Psoas muscle (tissue), 8 donors: ENCODE results near the gene IYD. TPM values are rescaled to one million over a fixed set of nuclear protein-coding genes. Genes with fewer than 3 reads are reported as not detected.

Source experiments
- ATAC-seq, 4 donors: fragments of 200-7000 bp; cut with Tn5 transposase; one replicate each; pipeline ENCODE4 v1.9.1; 2020; ENCODE audit warnings: moderate library complexity in 3 of 4, mild to moderate bottlenecking in 2 of 4
- DNase-seq, 2 donors: peaks; one replicate each; pipeline ENCODE4 v3.0.0-alpha.2; 2020
- H3K27ac ChIP-seq: fragments of 200-600 bp; one replicate; pipeline ENCODE4 v1.8.0; 2022
- H3K27me3 ChIP-seq, 3 donors: fragments of 200-600 bp in 1 of 3; one replicate each; pipeline versions ENCODE4 v1.6.1 to v1.8.0; 2013 to 2022; ENCODE audit warnings: low read length in 2 of 3, mild to moderate bottlenecking in 2 of 3, moderate library complexity in 1 of 3; ENCODE audit not compliant: insufficient read depth in 3 of 3
- H3K36me3 ChIP-seq, 2 donors: fragments of 200-600 bp in 1 of 2; one replicate each; pipeline versions ENCODE4 v1.6.1 to v1.8.0; 2013 to 2022; ENCODE audit warnings: low read depth in 1 of 2, mild to moderate bottlenecking in 1 of 2, moderate library complexity in 1 of 2; ENCODE audit not compliant: insufficient read depth in 1 of 2
- H3K4me1 ChIP-seq: fragments of 200-600 bp; one replicate; pipeline ENCODE4 v1.8.0; 2022
- H3K4me3 ChIP-seq: fragments of 200-600 bp; one replicate; pipeline ENCODE4 v1.8.0; 2022; ENCODE audit warnings: mild to moderate bottlenecking
- H3K9me3 ChIP-seq: fragments of 200-600 bp; one replicate; pipeline ENCODE4 v1.8.0; 2022
- CTCF ChIP-seq: fragments of 200-600 bp; IDR thresholded peaks from one replicate; pipeline ENCODE4 v1.8.0; 2022; ENCODE audit warnings: antibody characterized with exemption
- WGBS, 3 donors: extraction: QIAGEN DNeasy Blood & Tissue Kit; methylation state at CpG; one replicate each; pipeline versions ENCODE4 v1.1.6 to v1.1.7; 2013; 5-methylcytosine and 5-hydroxymethylcytosine counted together
- intact Hi-C, 2 donors: fragments of 100-400 bp; cut with DNase I; formaldehyde crosslinking; loops; one replicate each; pipeline versions ENCODE4 v1.11.0 to v1.14.2; 2022
- polyA plus RNA-seq, 3 donors: library from polyadenylated mRNA; stranded (reverse); fragments of 200-250 nt; gene quantifications; one replicate each; pipeline ENCODE4 v1.2.3, GENCODE V29; 2013
- total RNA-seq, 4 donors: library from RNA; stranded (reverse); fragmentation: NEBNext Ultra II Directional in 2 of 4; extraction: Animal tissue kit (Norgen Biotek cat#: 25700) in 2 of 4; gene quantifications; one replicate each; pipeline versions ENCODE4 v1.2.1 to v1.2.4, GENCODE V29; 2021 to 2023
- donor health status: healthy with polysubstance abuse.
- donor health status: DM: no; HTN: no; CAD: no; lungs with moderate emphysema.
- donor health status: Bipolar disorder and iron deficiency.
- donor health status: healthy.
- donor health status: DM: yes; HTN: yes; CAD: no.
- donor health status: DM: no; HTN: no; CAD: no.
- donor health status: DM: no; HTN: no; CAD: no.
- donor health status: DM: yes; HTN: yes; CAD: no.

Gene IYD
- total and polyA plus RNA-seq, 7 donors = 0.04 to 0.28 (median 0.05) TPM; not detected in 4

- DNase-seq = no peak
- no peak overlapping the region for H3K4me3 ChIP-seq
- whole genome bisulfite sequencing, 3 donors = 81 to 92% (median 85%) methylated on average over 2 of the region's 2 CpGs
- H3K9me3 ChIP-seq = peaks cover 5% of the 10 kb centered on the region
- H3K4me1 ChIP-seq = no peaks in the 10 kb centered on the region
- H3K36me3 ChIP-seq = no peaks in the 10 kb centered on the region
- no peak for ATAC-seq
- intact Hi-C loops = no loop called here
- peaks cover 0 to 3% (median 0%) of the 10 kb centered on the region in 3 donors for H3K27me3 ChIP-seq
- no peak for TF ChIP-seq CTCF
- no peak overlapping the region for H3K27ac ChIP-seq
Observed at GRCh38 chr6:150420428-150420827, 51.6 kb downstream of the IYD start.

GRCh38 chr6:150420926-150421325 lies 52.1 kb downstream of the IYD start:
- no peak for DNase-seq
- intact Hi-C loops = no loop called here
- H3K36me3 ChIP-seq = no peaks in the 10 kb centered on the region

GRCh38 chr6:150425508-150425907 lies 56.7 kb downstream of the IYD start:
- no peak for DNase-seq
- Histone ChIP-seq H3K27me3 (no peaks in the 10 kb centered on the region), H3K36me3 (no peaks in the 10 kb centered on the region), H3K27ac (no peak overlapping the region), H3K9me3 (peaks cover 2% of the 10 kb centered on the region), H3K4me3 (no peak overlapping the region), H3K4me1 (no peaks in the 10 kb centered on the region)
- no peak for ATAC-seq
- 94 to 97% (median 95%) methylated on average over 8 of the region's 8 CpGs for WGBS, 3 donors
- no peak for TF ChIP-seq CTCF
- intact Hi-C loops = no loop called here

More at GRCh38 chr6:150420926-150421325, 52.1 kb downstream of the IYD start:
- no peak for ATAC-seq
- Histone ChIP-seq H3K4me1 (no peaks in the 10 kb centered on the region), H3K4me3 (no peak overlapping the region), H3K27ac (no peak overlapping the region), H3K9me3 (peaks cover 5% of the 10 kb centered on the region), H3K27me3 (peaks cover 0 to 3% (median 0%) of the 10 kb centered on the region in 3 donors)
- WGBS, 3 donors = 39 to 44% (median 42%) methylated on average over 3 of the region's 3 CpGs
- TF ChIP-seq CTCF = no peak

GRCh38 chr6:150426198-150426597 lies 57.4 kb downstream of the IYD start:
- 70 to 84% (median 77%) methylated on average over 8 of the region's 8 CpGs for WGBS, 3 donors

More at GRCh38 chr6:150426198-150426597, 57.4 kb downstream of the IYD start:
- Histone ChIP-seq H3K27me3 (no peaks in the 10 kb centered on the region), H3K27ac (no peak overlapping the region), H3K4me3 (no peak overlapping the region), H3K4me1 (no peaks in the 10 kb centered on the region), H3K36me3 (no peaks in the 10 kb centered on the region), H3K9me3 (no peaks in the 10 kb centered on the region)
- DNase-seq (no peak), ATAC-seq (no peak)
- no peak for TF ChIP-seq CTCF
- intact Hi-C loops = no loop called here
